HG02798 (cell line): ENCODE results near the gene FAM81A.
"Not testable (repeated sequence)": the region's sequence is repeated elsewhere in the genome, so short reads cannot be mapped to it uniquely, and the experiment has no call there.

ENCODE experiments used
- ATAC-seq: cut with Tn5 transposase; IDR thresholded peaks from one replicate; pipeline ENCODE4 v1.9.1; 2021; ENCODE audit warnings: mild to moderate bottlenecking; ENCODE audit not compliant: unreplicated experiment, poor library complexity

The FAM81A gene

DNA sequence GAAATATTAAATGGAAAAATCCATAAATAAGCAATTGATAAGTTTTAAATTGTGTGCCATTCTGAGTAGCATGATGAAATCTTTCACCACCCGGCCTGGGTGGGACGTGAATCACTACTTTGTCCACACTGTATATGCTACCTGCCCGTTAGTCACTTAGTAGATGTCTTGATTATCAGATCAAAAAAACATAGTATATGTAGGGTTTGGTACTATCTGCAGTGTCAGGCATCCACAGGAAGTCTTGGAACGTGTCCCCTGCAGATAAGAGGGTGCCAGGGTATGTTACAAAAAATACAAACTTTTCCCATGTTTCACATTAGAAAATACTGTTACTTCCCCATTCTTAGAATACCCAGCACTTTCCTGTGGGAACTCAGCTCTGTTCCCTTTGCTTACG is 35.2 kb downstream of the FAM81A start:
- no peak for ATAC-seq

DNA sequence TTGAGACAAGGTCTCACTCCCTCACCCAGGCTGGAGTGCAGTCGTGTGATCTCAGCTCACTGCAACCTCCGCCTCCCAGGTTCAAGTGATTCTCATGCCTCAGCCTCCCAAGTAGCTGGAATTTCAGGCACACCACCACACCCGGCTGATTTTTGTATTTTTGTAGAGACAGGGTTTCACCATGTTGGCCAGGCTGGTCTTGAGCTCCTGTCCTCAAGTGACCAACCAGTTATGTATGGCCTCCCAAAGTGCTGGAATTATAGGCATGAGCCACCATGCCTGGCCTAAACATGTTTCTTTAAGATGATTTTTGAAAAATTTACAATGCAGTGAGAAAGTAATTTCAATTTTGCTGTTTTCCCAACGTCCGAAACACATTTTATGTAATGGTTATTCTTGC is 37.2 kb downstream of the FAM81A start:
- not testable (repeated sequence) for ATAC-seq

DNA sequence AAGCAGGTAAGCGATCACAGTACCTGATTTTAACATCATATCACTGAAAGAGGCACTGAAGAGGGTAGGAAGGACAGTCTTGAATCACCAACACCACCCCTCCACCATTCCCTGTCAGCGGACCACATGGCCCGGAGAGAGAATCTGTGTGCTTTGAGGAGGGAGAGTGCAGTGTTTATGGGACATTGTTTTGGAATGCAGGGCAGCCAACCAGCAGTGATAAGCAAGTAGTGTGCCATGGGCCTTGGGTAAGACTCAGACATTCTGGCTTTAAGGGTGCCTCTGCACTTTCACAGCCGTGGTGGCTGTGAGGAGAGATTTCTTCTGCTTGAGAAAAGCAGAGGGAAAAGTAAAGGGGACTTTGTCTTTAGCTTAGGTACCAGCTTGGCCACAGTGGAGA is 46.4 kb downstream of the FAM81A start:
- no peak for ATAC-seq

DNA sequence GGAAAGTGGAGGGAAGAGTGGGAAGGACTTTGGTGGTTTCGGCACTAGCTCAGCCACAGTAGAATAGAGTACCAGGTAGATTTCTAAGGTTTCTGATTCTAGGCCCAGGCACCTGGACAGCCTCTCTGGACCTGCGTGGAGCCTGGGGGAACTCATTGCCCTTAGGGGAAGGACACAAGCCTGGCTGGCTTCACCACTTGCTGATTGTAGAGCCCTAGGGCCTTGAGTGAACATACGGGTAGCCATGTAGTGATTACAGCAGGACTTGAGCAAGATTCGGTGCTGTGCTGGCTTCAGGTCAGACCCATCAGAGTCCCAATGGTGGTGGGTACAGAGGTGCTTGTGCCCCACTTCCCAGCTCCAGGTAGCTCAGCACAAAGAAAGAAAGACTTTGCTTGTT is 47.0 kb downstream of the FAM81A start:
- no peak for ATAC-seq

DNA sequence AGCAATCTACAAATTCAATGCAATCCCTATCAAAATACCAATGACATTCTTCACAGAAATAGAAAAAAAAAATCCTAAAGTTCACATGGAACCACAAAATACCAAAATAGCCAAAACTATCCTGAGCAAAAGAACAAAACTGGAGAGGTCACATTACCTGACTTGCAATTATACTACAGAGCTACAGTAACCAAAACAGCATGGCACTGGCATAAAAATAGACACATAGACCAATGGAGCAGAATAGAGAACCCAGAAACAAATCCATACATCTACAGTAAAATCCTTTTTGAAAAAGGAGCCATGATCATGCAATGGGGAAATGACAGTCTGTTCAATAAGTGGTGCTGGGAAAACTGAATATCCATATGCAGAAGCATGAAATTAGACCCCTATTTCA is 51.5 kb downstream of the FAM81A start:
- not testable (repeated sequence) for ATAC-seq

DNA sequence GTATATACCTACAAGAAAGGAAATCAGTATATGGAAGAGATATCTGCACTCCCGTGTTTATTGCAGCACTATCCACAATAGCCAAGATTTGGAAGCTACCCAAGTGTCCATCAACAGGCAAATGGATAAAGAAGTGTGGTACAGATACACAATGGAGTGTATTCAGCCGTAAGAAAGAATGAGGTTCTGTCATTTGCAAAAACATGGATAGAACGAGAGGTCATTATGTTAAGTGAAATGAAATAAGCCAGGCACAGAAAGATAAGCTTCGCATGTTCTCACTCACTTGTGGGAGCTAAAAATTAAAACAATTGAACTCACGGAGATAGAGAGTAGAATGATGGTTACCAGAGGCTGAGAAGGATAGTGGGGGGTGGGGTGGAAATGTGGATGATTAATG is 53.1 kb downstream of the FAM81A start:
- no peak for ATAC-seq

DNA sequence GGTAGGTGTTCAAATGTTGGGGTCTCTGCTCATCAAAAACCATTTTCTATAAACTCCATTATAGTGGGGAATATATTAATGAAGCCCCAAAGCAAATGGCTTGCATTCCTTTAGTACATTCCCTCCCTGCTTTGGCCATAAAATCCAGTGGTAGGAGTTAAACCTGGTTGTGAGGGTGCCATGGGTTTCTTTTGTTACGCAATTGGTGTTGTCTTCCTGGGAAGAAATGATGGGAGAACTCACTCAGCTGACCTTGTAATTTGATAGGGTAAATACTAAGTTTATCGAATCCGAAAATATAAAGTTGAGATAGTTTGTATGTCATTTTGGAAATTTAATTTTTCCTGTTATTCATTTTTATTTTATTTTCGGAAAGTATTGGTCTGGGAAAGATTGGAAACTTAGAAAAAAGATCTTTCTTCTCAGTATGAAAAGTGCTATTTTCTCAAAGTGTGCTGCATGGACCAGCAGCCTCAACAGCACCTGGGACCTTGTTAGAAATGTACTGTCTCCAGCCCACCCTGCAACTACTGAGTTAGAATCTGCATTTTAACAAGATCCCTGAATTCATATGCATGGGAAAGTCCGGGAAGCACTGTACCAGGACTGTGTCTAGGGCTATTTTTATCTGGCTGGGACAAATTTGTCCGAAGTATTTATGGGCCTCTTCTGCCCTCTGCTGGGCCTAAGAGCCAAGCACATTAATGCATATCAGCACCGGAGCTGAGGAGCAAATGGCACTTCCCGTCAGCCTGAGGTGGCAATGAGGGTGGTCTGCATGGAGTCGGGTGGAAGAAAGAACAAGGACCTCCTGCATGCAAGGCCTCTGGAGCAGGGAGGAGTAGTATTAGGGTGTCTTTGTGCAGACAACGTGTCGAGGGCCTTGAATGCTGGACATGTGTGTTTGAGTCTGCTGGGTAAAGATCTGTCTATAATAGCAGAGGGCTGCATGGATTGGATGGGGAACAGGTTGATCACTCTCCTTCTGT is 54.7 kb downstream of the FAM81A start:
- ATAC-seq: no peak

DNA sequence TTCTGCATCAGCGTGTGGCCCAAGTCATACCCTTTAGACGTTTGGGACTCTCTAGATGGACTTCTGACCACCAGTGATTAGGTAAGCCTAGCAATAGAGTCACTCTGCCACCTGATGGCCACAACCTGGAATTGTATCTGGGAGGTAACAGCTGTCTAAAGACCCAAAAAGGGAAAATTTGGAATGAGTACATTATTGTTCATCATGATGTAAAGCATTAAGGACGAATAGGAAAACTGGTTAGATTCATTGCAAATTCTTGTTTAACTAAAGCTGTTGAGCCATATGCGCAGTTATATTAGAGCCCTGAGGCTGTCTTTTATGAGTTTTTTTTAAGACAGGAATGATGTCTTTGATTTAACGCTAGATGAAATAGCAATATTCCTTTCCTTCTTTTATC is 63.6 kb downstream of the FAM81A start:
- peak; percentile 53 for ATAC-seq

DNA sequence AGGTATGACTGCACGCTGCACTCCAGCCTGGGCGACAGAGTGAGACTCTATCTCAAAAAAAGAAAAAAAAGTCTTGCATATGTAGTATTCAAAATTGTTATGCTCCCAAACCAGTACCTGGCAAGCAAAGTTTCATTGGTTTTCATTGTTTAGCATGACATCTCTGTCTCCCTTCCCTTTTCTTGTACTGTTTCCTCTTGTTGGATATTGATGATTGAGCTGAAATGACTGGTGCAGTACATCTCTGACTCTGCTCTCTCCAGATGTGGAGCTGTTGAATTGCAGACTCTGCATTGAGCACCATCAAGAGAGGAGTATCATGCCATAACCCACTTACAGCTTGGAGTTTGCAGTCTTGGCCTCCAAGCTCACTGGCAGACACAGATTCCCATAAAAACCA is 77.2 kb downstream of the FAM81A start:
- no peak for ATAC-seq

DNA sequence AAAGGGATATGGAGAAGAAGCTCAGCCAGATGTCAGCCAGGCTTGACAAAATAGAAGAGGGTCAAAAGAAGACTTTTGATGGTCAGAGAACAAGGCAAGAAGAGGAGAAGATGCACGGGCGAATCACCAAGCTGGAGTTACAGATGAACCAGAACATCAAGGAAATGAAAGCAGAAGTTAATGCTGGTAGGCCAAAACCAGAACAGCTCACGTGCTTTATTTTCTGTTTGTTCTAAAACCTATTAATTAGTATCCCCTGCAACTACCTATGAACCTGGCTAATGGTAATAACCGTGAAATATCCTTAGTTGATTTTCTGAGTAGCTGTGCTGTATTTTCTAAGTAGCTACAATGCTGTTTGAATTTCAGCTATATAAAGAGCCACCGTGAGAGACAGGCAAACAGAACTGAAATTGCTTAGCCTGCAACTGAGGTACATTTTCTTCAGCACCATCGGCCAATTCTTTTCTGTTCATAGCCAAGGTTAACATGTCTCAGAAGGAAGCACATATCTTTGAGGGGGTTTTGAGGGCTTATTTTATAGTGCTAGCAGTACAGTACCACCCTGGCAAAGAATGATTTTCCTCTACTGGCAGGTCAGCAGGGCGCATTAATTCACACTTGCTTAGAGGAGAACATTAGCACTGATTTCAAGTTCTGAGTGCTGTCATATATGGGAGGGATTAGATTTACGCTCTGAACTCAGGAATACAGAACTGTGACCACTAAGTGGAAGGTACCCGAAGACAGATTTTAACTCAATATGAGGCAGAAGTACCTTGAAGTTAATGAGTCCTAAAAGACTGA is 78.9 kb downstream of the FAM81A start:
- ATAC-seq: peak; percentile 45

DNA sequence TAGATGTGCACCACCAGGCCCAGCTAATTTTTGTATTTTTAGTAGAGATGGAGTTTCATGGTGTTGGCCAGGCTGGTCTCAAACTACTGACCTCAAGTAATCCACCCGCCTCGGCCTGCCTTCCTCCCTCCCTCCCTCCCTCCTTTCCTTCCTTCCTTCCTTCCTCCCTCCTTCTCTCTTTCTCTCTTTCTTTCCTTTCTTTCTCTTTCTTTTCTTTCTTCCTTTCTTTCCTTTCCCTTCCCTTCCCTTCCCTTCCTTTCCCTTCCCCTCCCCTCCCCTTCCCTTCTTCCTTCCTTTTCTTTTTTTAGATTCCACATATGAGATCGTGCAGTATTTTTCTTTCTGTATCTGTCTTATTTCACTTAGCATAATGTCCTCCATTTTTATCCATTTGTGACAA is 81.3 kb downstream of the FAM81A start:
- no peak for ATAC-seq

DNA sequence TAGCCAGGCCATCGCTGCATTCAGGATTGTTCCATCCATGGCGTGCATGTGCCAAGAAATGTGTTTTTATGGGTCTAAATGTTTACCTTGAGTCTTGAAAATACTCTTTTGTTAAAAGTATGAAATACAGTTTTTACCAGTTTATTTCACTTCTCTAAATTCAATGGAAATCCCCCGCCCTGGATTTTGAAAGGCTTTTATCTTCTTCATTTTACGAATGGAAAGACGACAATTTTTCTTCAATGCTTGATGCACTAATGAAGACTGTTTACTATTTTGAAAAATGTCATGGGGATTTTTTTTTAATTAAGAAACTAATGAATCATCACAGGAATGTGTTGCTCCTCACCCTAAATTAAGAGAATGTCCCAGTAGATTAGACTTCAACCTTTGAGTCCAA is 83.5 kb downstream of the FAM81A start:
- ATAC-seq: no peak

DNA sequence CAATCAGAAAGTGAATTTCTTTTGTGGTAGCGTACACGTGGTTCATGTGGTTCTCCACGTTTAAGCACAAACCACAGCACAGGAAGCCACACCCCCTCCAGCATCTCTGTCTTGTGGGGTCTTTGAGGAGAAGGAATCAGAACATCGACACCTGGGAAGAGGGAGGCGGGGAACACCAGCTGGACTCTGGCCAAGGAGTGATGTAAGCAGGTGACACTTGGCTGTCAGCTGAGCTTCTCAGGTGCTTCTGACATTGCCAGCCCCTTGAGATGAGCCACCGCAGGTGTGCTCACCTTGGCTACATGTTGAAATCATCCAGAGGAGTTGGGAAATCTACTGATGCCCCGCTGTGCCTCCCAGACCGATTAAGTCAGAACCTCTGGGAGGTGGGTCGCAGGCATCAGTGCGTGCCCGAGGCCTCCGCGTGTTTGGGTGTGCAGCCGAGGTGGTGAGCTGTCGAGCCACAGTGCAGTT is 85.0 kb downstream of the FAM81A start:
- no peak for ATAC-seq

DNA sequence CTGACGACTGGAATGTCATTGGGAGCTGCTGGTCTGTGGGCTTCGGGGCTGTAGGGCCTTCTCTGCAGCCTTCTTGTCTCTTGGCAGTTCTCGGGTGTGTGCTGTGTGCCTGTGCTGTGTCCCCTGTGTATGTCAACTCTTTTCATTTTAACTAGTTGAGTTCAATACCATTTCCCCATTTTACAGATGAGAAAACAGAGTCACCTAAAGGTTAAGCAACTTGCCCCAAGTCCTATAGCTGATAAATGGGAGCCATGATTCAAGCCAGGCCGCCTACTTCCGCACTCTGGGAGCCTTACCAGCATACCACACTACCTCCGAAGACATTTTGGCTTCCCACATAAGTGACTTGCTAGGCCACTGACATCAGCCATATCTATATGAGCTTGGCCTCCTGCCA is 85.7 kb downstream of the FAM81A start:
- ATAC-seq: no peak

DNA sequence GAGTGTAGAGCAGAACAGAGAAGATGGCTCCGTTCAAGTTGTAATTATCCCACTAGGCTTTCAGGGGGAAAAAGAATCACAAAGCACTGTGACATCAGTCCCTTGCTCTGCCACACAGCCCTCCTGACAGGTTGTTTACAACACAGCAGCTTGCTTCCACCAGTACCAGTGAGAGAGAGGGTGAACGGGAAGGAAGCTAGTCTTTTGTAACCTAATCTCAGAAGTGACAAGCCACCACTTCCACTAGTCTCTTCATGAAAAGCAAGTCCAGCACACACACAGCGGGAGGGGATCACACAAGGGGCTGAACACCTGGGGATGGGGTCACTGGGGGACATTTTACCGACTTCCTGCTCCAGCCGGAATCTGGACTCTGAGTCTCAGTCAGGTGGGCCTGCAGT is 86.3 kb downstream of the FAM81A start:
- no peak for ATAC-seq

DNA sequence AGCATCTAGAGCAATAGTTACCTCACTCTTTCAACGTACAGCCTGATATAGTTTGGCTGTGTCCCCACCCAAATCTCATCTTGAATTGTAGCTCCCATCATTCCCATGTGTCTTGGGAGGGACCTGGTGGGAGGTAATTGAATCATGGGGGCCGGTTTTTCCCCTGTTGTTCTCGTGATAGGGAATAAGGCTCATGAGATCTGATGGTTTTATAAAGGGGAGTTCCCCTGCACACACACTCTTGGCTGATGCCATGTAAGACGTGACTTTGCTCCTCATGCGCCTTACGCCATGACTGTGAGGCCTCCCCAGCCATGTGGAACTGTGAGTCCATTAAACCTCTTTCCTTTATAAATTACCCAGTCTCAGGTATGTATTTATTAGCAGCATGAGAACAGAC is 88.5 kb downstream of the FAM81A start:
- ATAC-seq: not testable (repeated sequence)

DNA sequence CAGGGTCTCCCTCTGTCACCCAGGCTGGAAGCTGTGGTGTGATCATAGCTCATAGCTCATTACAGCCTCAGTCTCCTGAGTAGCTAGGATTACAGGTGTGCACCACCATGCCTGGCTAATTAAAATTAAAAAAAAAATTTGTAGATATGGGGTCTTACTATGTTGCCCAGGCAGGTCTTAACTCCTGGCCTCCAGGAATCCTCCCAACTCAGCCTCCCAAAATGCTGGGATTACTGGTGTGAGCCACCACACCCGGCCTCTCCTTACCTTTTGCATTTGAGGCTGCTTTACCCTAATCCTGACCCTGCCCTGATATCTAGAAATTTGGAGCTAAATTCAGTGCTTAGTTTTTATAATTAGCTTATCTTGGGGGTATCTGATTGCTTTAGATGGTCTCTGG is 90.4 kb downstream of the FAM81A start:
- no peak for ATAC-seq

DNA sequence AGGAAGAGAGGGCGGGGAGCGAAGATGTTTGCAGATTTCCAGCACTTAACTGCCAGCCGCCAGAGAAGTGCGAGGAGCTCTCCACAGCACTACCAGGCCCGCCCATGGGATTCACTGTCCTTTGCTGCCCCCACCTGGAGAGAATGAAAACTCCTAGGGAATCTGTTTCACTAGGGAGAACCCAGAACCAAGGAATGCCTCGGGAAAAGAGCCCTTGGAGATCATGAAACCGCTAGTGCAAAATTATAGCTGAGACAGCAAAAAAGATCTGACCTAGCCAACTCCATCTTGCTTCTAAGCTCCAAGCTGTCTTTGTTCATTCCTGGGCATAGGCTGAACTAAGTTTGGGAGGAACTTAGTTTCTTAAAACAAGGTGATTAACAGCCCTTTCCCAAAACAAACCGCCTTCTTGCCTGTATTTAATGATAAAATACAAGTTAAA is 91.0 kb downstream of the FAM81A start:
- peak; percentile 65 for ATAC-seq

DNA sequence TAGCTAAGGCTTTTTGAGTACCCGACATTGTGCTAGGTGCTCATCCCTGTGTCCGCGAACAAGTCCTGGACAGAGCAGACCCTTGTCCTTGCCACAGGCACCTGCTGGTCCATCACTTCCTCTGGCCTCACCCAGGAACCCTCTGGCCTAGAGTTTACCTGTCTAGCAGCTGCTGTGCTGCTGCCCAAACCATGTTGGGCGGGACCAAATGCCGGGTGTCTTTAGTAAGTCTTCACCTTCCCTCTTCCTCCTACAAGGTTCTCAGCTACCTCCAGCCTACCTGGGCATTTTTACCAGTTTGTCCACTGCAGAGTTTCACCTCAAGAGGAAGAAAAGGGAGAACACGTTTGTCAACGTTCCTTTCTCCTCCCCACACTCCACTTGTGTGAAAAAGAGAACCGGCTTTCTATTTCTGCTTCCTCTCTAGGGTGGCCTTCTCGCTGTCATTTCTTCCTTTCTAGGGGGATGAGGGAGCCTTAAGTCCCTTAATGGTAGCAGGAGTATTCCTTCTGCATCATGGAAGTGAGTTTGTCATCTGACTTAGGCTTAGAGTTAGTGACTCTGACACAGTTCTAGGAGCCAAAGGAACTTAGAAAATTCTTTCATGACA is 93.2 kb downstream of the FAM81A start:
- ATAC-seq: no peak

DNA sequence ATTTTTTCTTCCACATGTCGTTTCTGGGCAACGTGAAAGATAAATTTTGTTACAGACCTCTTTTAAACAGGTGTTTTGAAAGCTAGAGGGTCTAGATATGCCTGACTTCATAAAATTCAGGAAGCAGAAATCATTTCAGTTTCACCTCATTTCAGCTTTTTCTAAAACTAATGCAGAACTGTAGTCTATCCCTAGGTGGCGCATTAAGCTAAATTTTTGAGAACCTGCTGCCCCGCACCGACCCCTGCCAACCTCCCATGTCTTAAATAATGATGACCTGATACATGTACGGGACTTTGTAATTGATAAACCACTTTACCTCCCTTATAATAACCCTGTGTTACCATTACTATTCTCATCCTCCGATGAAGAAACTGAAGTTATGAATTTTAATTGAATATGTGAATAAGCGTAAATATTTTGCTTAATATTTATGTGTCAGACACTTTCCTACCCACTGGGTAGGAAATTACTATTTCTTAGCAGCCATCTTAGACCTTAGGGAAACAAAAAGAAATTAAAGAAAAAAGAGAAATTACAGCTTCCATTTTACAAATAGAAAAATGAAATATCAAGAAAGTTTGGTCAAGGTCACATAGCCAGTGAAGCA is 94.9 kb downstream of the FAM81A start:
- peak; percentile 35 for ATAC-seq
